Measurements from ENCODE around the gene ASMTL. TPM values are rescaled to one million over a fixed set of nuclear protein-coding genes. Genes with fewer than 3 reads are reported as not detected.
"Not testable (repeated sequence)": the region's sequence is repeated elsewhere in the genome, so short reads cannot be mapped to it uniquely, and the experiment has no call there.

ASMTL gene
- total and polyA plus RNA-seq, 2 experiments from 2014 or later: 10.1 to 31.0 TPM

DNA sequence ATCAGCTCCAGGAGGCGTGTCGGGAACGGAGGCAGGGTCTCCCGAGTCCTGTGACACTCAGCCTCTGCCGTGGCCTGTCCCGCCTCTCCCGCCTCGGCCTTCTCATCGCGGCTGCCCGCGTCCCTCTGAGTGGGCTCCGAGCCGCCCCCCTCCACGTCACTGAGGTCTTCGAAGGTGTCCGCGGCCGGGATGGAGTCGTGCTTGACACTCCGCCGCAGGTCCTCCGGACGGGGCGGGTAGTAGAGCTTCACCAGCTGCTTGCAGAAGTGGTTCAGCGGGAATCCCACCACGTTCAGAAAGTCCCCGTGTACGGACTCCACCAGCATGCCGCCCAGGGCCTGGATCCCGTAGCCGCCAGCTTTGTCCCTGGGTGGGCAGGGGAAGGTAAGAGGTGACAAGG is 25.0 kb downstream of the ASMTL start:
- no peaks in the 10 kb centered on the region for H3K27me3 ChIP-seq
- DNase-seq (ENCODE audit: low spot score): no peak
- no peak overlapping the region for H3K27ac ChIP-seq
- no peaks in the 10 kb centered on the region for H3K9me3 ChIP-seq (ENCODE audit: low read depth)
- no peak overlapping the region for H3K4me2 ChIP-seq
- no peak for TF ChIP-seq EZH2 (IDR thresholded peaks at IDR 0.05; ENCODE audit: borderline replicate concordance)
- no peak for TF ChIP-seq EZH2phosphoT487 (IDR thresholded peaks at IDR 0.05; ENCODE audit: low read depth, severe bottlenecking, unreplicated experiment)
- H2AFZ ChIP-seq: no peak overlapping the region
- no peak overlapping the region for H3K4me3 ChIP-seq
- H3K36me3 ChIP-seq (replicated peaks; ENCODE audit: insufficient read depth, low read depth): no peaks in the 10 kb centered on the region
- H3K79me2 ChIP-seq: no peaks in the 10 kb centered on the region
- H4K20me1 ChIP-seq (ENCODE audit: insufficient read depth, poor library complexity, severe bottlenecking): no peaks in the 10 kb centered on the region
- 98% methylated on average over 32 of the region's 32 CpGs for WGBS (ENCODE audit: low lambda C conversion rate, missing lambda C conversion rate)
- no peaks in the 10 kb centered on the region for H3K9me2 ChIP-seq (replicated peaks; ENCODE audit: insufficient read depth)
- H3K4me1 ChIP-seq (ENCODE audit: insufficient read depth): no peaks in the 10 kb centered on the region

DNA sequence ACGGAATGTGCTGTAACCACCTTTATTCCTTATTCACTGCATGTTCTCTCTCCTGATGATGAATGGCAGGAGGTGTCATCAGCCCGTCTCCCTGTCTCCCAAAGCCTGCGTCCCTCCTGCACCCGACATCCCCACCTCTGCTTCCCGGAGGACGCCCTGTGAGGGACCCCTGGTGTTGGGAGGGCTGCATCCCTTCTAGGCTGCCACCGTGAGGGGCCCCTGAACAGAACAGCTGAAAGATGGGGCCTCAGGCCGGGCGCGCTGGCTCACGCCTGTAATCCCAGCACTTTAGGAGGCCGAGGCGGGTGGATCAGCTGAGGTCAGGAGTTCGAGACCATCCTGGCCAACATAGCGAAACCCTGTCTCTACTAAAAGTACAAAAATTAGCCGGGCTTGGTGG is 26.4 kb downstream of the ASMTL start:
- H3K4me3 ChIP-seq; H3K4me2 ChIP-seq; H3K9me2 ChIP-seq (replicated peaks; ENCODE audit: insufficient read depth); DNase-seq (ENCODE audit: low spot score); H3K9me3 ChIP-seq (ENCODE audit: low read depth); H2AFZ ChIP-seq; H3K27ac ChIP-seq; H3K4me1 ChIP-seq (ENCODE audit: insufficient read depth); H3K36me3 ChIP-seq (replicated peaks; ENCODE audit: insufficient read depth, low read depth); H4K20me1 ChIP-seq (ENCODE audit: insufficient read depth, poor library complexity, severe bottlenecking); H3K27me3 ChIP-seq; H3K79me2 ChIP-seq: not testable (repeated sequence)
- WGBS (ENCODE audit: low lambda C conversion rate, missing lambda C conversion rate): 92% methylated on average over 12 of the region's 16 CpGs

DNA sequence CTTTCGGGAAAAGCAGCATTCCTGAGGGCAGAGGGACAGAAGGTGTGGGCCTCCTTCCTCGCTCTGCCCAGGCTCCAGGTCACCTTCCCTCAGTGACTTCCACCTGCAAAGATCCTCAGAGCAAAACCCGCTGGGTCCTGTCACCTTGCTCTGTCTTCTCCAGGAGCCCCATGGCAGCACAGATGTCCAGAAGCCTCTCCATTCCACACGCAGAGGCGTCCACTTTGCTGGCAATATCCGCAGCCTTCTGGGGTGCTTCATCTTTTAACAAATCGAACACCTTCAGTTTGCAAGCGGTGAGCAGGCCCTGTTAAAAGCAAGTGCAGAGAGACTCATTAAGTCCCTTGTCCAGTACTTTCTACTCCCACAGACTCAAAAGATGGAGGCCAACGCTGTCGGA is 27.3 kb downstream of the ASMTL start:
- TF ChIP-seq EZH2 (IDR thresholded peaks at IDR 0.05; ENCODE audit: borderline replicate concordance): no peak
- TF ChIP-seq, protein P1, sequence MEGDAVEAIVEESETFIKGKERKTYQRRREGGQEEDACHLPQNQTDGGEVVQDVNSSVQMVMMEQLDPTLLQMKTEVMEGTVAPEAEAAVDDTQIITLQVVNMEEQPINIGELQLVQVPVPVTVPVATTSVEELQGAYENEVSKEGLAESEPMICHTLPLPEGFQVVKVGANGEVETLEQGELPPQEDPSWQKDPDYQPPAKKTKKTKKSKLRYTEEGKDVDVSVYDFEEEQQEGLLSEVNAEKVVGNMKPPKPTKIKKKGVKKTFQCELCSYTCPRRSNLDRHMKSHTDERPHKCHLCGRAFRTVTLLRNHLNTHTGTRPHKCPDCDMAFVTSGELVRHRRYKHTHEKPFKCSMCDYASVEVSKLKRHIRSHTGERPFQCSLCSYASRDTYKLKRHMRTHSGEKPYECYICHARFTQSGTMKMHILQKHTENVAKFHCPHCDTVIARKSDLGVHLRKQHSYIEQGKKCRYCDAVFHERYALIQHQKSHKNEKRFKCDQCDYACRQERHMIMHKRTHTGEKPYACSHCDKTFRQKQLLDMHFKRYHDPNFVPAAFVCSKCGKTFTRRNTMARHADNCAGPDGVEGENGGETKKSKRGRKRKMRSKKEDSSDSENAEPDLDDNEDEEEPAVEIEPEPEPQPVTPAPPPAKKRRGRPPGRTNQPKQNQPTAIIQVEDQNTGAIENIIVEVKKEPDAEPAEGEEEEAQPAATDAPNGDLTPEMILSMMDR (IDR thresholded peaks at IDR 0.05; ENCODE audit: poor library complexity): no peak
- no peak for TF ChIP-seq EZH2phosphoT487 (IDR thresholded peaks at IDR 0.05; ENCODE audit: low read depth, severe bottlenecking, unreplicated experiment)
- Histone ChIP-seq H2AFZ (no peak overlapping the region), H3K4me1 (ENCODE audit: insufficient read depth) (no peaks in the 10 kb centered on the region), H3K4me2 (no peak overlapping the region), H3K27me3 (no peaks in the 10 kb centered on the region), H3K36me3 (replicated peaks; ENCODE audit: insufficient read depth, low read depth) (no peaks in the 10 kb centered on the region), H3K4me3 (no peak overlapping the region), H4K20me1 (ENCODE audit: insufficient read depth, poor library complexity, severe bottlenecking) (no peaks in the 10 kb centered on the region), H3K79me2 (no peaks in the 10 kb centered on the region), H3K9me2 (replicated peaks; ENCODE audit: insufficient read depth) (no peaks in the 10 kb centered on the region), H3K9me3 (ENCODE audit: low read depth) (no peaks in the 10 kb centered on the region), H3K27ac (no peak overlapping the region)
- no peak for DNase-seq (ENCODE audit: low spot score)
- WGBS (ENCODE audit: low lambda C conversion rate, missing lambda C conversion rate): 90% methylated on average over 10 of the region's 10 CpGs

DNA sequence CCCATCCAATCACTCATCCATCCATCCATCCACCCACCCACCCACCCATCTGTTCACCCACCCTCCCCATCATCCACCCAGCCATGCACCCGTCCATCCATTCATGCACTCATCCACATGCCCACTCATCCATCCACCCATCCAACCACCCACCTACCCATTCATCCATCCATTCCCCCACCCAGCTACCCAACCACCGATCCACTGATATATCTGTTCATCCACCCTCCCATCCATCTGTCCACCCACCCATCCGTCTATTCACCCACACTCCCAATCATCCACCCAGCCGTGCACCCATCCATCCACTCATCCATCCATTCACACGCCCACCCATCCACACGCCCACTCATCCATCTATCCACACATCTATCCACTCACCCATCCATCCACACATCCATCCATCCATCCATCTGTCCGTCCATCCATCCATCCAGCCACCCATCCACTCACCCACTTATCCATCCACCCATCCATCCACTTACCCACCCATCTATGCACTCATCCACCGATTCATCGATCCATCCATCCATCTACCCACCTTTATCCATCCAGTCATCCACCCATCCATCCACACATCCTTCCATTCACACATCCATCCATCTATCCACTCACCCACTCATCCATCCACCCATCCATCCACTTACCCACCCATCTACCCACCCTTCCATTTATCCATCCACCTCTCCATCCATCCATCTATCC is 28.4 kb downstream of the ASMTL start:
- no peak overlapping the region for H3K27ac ChIP-seq
- WGBS (ENCODE audit: low lambda C conversion rate, missing lambda C conversion rate): 88% methylated on average over 7 of the region's 9 CpGs
- no peaks in the 10 kb centered on the region for H3K79me2 ChIP-seq
- H3K4me2 ChIP-seq: no peak overlapping the region
- no peaks in the 10 kb centered on the region for H3K27me3 ChIP-seq
- H3K9me2 ChIP-seq (replicated peaks; ENCODE audit: insufficient read depth): no peaks in the 10 kb centered on the region
- no peaks in the 10 kb centered on the region for H4K20me1 ChIP-seq (ENCODE audit: insufficient read depth, poor library complexity, severe bottlenecking)
- no peaks in the 10 kb centered on the region for H3K36me3 ChIP-seq (replicated peaks; ENCODE audit: insufficient read depth, low read depth)
- H3K4me1 ChIP-seq (ENCODE audit: insufficient read depth): no peaks in the 10 kb centered on the region
- H2AFZ ChIP-seq: no peak overlapping the region
- H3K9me3 ChIP-seq (ENCODE audit: low read depth): no peaks in the 10 kb centered on the region
- no peak for TF ChIP-seq EZH2 (IDR thresholded peaks at IDR 0.05; ENCODE audit: borderline replicate concordance)
- no peak for TF ChIP-seq EZH2phosphoT487 (IDR thresholded peaks at IDR 0.05; ENCODE audit: low read depth, severe bottlenecking, unreplicated experiment)
- TF ChIP-seq, protein P1 (IDR thresholded peaks at IDR 0.05; ENCODE audit: poor library complexity): no peak
- no peak overlapping the region for H3K4me3 ChIP-seq
- DNase-seq (ENCODE audit: low spot score): no peak

Measured in hepatocyte (in vitro differentiated cells).